ENCODE measurements around the gene CUEDC2.

- TF ChIP-seq, protein P1, sequence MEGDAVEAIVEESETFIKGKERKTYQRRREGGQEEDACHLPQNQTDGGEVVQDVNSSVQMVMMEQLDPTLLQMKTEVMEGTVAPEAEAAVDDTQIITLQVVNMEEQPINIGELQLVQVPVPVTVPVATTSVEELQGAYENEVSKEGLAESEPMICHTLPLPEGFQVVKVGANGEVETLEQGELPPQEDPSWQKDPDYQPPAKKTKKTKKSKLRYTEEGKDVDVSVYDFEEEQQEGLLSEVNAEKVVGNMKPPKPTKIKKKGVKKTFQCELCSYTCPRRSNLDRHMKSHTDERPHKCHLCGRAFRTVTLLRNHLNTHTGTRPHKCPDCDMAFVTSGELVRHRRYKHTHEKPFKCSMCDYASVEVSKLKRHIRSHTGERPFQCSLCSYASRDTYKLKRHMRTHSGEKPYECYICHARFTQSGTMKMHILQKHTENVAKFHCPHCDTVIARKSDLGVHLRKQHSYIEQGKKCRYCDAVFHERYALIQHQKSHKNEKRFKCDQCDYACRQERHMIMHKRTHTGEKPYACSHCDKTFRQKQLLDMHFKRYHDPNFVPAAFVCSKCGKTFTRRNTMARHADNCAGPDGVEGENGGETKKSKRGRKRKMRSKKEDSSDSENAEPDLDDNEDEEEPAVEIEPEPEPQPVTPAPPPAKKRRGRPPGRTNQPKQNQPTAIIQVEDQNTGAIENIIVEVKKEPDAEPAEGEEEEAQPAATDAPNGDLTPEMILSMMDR (conservative IDR thresholded peaks at IDR 0.05 in 1 of 2, IDR thresholded peaks at IDR 0.05 in 1 of 2; ENCODE audit: extremely low read depth in 1 of 2, insufficient read depth in 1 of 2, low read depth in 1 of 2, low read length in 2 of 2): no peak
- no peak for TF ChIP-seq EZH2 (IDR thresholded peaks at IDR 0.05; ENCODE audit: borderline replicate concordance, low read length)
These were observed 19.0 kb upstream of the CUEDC2 start, which contains the start of gene C10orf95 for GRCh38 chr10:102451105-102451969.

All from mammary epithelial cell (primary cell).